SHP77 treated with DMSO at 0.1 percent for 48 hours (cell line): ENCODE results near the gene GPC5.
"Not testable (repeated sequence)": the region's sequence is repeated elsewhere in the genome, so short reads cannot be mapped to it uniquely, and the experiment has no call there.

Experiments
- DNase-seq: peaks from one replicate; lab custom pipeline; 2025; lab: John Stamatoyannopoulos, UW

GPC5 gene

GRCh38 chr13:92657565-92657964 is 1259.1 kb downstream of the GPC5 start:
- DNase-seq: no peak

- no peak for DNase-seq
Measured at GRCh38 chr13:92658293-92658692, 1259.9 kb downstream of the GPC5 start.

- DNase-seq: no peak
Measured at GRCh38 chr13:92661406-92661805, 1263.0 kb downstream of the GPC5 start.

- DNase-seq: no peak
Measured at GRCh38 chr13:92668157-92668556, 1269.7 kb downstream of the GPC5 start.

GRCh38 chr13:92670096-92670495 is 1271.7 kb downstream of the GPC5 start:
- DNase-seq: no peak

- DNase-seq: no peak
Measured at GRCh38 chr13:92671821-92672220, 1273.4 kb downstream of the GPC5 start.

- DNase-seq: no peak
Measured at GRCh38 chr13:92676246-92676645, 1277.8 kb downstream of the GPC5 start.

- DNase-seq: no peak
Measured at GRCh38 chr13:92677571-92677970, 1279.2 kb downstream of the GPC5 start.

GRCh38 chr13:92679602-92680001 is 1281.2 kb downstream of the GPC5 start:
- no peak for DNase-seq

- DNase-seq: no peak
Measured at GRCh38 chr13:92681239-92681638, 1282.8 kb downstream of the GPC5 start.

GRCh38 chr13:92682832-92683517 is 1284.6 kb downstream of the GPC5 start:
- DNase-seq: no peak

- DNase-seq: no peak
Measured at GRCh38 chr13:92694047-92694446, 1295.6 kb downstream of the GPC5 start.

GRCh38 chr13:92695827-92696226 is 1297.4 kb downstream of the GPC5 start:
- DNase-seq: not testable (repeated sequence)

GRCh38 chr13:92716749-92717148 is 1318.3 kb downstream of the GPC5 start:
- no peak for DNase-seq

GRCh38 chr13:92717857-92718256 is 1319.4 kb downstream of the GPC5 start:
- no peak for DNase-seq

- peak; percentile 19 for DNase-seq
Measured at GRCh38 chr13:92719868-92720267, 1321.4 kb downstream of the GPC5 start.

GRCh38 chr13:92721620-92722019 is 1323.2 kb downstream of the GPC5 start:
- DNase-seq: no peak

GRCh38 chr13:92727118-92727517 is 1328.7 kb downstream of the GPC5 start:
- no peak for DNase-seq

GRCh38 chr13:92734068-92734467 is 1335.6 kb downstream of the GPC5 start:
- no peak for DNase-seq

GRCh38 chr13:92734545-92734944 is 1336.1 kb downstream of the GPC5 start:
- no peak for DNase-seq

- no peak for DNase-seq
Measured at GRCh38 chr13:92735909-92736308, 1337.5 kb downstream of the GPC5 start.

- peak; percentile 19 for DNase-seq
Measured at GRCh38 chr13:92739306-92739818, 1340.9 kb downstream of the GPC5 start.

GRCh38 chr13:92743992-92744391 is 1345.6 kb downstream of the GPC5 start:
- no peak for DNase-seq

- no peak for DNase-seq
Measured at GRCh38 chr13:92745258-92745657, 1346.8 kb downstream of the GPC5 start.
